Measurements from ENCODE around the gene GRM7.

DNA sequence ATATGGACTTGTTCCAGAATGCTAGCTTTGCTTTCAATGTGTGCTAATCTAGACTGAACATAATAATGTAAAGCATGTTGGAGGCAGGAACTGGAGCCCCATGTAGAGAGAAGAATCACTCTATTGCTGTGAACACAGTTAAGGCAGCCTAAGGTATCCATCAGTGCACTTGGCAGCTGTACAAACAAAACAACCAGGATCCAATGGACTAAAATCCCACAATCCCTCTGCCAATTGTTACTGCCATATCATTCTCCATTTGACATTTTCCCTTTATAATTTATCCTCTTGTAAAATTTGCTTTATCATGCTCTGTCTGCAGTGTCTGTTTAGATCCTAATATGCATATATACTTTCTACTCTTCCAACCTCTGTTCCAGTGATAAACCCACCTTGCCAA is 883.9 kb downstream of the GRM7 start:
- TF ChIP-seq, protein P1, sequence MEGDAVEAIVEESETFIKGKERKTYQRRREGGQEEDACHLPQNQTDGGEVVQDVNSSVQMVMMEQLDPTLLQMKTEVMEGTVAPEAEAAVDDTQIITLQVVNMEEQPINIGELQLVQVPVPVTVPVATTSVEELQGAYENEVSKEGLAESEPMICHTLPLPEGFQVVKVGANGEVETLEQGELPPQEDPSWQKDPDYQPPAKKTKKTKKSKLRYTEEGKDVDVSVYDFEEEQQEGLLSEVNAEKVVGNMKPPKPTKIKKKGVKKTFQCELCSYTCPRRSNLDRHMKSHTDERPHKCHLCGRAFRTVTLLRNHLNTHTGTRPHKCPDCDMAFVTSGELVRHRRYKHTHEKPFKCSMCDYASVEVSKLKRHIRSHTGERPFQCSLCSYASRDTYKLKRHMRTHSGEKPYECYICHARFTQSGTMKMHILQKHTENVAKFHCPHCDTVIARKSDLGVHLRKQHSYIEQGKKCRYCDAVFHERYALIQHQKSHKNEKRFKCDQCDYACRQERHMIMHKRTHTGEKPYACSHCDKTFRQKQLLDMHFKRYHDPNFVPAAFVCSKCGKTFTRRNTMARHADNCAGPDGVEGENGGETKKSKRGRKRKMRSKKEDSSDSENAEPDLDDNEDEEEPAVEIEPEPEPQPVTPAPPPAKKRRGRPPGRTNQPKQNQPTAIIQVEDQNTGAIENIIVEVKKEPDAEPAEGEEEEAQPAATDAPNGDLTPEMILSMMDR (IDR thresholded peaks at IDR 0.05; ENCODE audit: low read depth, low read length, missing input control) = no peak
- TF ChIP-seq, protein P2, sequence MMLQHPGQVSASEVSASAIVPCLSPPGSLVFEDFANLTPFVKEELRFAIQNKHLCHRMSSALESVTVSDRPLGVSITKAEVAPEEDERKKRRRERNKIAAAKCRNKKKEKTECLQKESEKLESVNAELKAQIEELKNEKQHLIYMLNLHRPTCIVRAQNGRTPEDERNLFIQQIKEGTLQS (IDR thresholded peaks at IDR 0.05) = no peak
- TF ChIP-seq, protein P3, sequence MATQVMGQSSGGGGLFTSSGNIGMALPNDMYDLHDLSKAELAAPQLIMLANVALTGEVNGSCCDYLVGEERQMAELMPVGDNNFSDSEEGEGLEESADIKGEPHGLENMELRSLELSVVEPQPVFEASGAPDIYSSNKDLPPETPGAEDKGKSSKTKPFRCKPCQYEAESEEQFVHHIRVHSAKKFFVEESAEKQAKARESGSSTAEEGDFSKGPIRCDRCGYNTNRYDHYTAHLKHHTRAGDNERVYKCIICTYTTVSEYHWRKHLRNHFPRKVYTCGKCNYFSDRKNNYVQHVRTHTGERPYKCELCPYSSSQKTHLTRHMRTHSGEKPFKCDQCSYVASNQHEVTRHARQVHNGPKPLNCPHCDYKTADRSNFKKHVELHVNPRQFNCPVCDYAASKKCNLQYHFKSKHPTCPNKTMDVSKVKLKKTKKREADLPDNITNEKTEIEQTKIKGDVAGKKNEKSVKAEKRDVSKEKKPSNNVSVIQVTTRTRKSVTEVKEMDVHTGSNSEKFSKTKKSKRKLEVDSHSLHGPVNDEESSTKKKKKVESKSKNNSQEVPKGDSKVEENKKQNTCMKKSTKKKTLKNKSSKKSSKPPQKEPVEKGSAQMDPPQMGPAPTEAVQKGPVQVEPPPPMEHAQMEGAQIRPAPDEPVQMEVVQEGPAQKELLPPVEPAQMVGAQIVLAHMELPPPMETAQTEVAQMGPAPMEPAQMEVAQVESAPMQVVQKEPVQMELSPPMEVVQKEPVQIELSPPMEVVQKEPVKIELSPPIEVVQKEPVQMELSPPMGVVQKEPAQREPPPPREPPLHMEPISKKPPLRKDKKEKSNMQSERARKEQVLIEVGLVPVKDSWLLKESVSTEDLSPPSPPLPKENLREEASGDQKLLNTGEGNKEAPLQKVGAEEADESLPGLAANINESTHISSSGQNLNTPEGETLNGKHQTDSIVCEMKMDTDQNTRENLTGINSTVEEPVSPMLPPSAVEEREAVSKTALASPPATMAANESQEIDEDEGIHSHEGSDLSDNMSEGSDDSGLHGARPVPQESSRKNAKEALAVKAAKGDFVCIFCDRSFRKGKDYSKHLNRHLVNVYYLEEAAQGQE (IDR thresholded peaks at IDR 0.05) = no peak
- no peak for TF ChIP-seq YY1 (IDR thresholded peaks at IDR 0.05)
- TF ChIP-seq TAF1 (conservative IDR thresholded peaks at IDR 0.05) = no peak
- no peak for TF ChIP-seq EGR1 (IDR thresholded peaks at IDR 0.05; ENCODE audit: low read depth in 2 of 2)
- TF ChIP-seq GABPA (IDR thresholded peaks at IDR 0.05 in 1 of 2, conservative IDR thresholded peaks at IDR 0.05 in 1 of 2) = no peak
- no peak for TF ChIP-seq RAD21 (IDR thresholded peaks at IDR 0.05)
- TF ChIP-seq, protein P4, sequence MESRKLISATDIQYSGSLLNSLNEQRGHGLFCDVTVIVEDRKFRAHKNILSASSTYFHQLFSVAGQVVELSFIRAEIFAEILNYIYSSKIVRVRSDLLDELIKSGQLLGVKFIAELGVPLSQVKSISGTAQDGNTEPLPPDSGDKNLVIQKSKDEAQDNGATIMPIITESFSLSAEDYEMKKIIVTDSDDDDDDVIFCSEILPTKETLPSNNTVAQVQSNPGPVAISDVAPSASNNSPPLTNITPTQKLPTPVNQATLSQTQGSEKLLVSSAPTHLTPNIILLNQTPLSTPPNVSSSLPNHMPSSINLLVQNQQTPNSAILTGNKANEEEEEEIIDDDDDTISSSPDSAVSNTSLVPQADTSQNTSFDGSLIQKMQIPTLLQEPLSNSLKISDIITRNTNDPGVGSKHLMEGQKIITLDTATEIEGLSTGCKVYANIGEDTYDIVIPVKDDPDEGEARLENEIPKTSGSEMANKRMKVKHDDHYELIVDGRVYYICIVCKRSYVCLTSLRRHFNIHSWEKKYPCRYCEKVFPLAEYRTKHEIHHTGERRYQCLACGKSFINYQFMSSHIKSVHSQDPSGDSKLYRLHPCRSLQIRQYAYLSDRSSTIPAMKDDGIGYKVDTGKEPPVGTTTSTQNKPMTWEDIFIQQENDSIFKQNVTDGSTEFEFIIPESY (IDR thresholded peaks at IDR 0.05) = no peak

All from liver (tissue), 3 donors.